GM19328 (cell line): Measurements from ENCODE around the gene CFAP91.
A peak's percentile ranks its signal among the peaks of the same experiment; 100 is the strongest.

Experiments used
- ATAC-seq: cut with Tn5 transposase; IDR thresholded peaks from one replicate; pipeline ENCODE4 v1.9.1; 2021; ENCODE audit warnings: mild to moderate bottlenecking, moderate library complexity; ENCODE audit not compliant: unreplicated experiment

CFAP91 gene

GRCh38 chr3:119702530-119703527, at the start of gene CFAP91:
TSS of gene CFAP91 (plus strand) at chr3:119703022. CDS start at chr3:119703099, 77 bp downstream.
- ATAC-seq = peak; percentile 72

DNA sequence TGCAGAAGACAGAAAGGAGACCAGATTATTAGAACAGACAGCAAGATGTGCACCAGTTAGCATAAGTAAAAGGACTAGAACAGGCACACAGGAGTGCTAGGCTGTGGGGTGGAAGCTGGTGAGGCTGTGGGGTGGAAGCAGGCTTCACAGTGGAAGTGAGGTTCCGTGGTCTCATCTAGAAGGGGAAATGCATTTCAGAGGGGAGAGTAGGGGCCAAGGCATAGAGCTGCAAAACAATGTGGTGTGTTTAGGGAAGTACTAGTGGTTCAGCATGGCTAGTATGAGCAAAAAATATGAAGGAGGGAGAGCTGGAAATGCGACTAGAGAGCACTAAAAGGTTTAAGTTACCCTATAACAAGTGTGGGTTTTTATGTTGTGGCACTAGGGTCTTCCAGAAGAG, 48.9 kb upstream of the CFAP91 start:
- ATAC-seq = no peak

DNA sequence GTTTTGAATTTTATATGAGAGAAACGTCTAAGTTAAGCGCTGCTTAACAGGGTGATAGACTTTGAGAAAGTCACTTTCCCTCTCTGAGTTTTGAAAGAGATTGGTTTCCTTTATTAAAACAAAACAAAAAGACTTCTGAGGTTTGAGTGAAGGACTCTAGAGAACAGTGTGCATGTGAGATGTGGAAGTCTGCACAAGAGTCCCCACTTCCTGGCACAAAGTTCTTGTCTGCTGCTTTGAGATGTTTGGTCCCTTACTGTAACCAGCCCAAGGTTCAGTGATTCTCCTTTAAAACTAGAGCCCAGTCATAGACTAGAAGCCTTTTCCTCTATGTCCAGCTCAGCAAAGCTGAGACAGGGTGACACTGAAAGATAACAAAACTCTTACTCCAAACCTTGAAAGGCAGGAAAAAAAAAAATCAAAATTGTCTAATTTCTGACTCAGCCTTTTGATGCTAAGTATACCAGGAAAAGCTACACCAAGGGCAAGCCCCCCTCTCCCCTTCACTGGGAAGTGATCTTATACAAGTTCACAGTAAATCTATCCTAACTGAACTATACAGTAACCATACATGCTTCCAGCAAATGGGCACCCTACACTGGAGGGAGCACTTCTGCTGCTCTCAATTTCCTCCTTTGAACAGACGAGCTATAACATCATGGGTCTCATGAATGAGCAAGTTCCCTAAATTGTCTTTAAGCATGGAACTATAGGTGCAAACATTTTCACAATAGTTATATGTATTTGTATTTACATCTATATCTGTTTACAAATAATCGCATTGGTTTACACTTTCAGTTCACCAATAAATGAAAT, 44.7 kb upstream of the CFAP91 start:
- ATAC-seq = no peak

DNA sequence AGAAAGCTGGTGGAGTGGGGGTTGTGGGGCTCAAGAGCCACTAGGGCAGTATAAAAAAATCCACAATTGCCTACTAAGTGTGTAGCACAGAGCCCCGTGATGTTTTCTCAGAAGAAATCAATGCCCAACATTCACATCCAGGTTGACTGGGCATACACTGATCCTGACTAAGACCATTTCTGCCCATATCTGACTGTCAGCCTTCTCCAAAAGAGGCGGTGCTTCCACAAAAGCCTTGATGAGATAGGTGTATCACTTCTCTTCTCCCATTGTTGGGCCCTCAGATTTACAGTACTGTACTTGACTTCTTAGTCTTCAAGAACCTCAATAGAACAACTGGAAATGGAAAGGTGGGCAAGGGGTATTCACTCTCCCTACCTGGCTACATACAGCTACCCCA, 43.8 kb upstream of the CFAP91 start:
- no peak for ATAC-seq

DNA sequence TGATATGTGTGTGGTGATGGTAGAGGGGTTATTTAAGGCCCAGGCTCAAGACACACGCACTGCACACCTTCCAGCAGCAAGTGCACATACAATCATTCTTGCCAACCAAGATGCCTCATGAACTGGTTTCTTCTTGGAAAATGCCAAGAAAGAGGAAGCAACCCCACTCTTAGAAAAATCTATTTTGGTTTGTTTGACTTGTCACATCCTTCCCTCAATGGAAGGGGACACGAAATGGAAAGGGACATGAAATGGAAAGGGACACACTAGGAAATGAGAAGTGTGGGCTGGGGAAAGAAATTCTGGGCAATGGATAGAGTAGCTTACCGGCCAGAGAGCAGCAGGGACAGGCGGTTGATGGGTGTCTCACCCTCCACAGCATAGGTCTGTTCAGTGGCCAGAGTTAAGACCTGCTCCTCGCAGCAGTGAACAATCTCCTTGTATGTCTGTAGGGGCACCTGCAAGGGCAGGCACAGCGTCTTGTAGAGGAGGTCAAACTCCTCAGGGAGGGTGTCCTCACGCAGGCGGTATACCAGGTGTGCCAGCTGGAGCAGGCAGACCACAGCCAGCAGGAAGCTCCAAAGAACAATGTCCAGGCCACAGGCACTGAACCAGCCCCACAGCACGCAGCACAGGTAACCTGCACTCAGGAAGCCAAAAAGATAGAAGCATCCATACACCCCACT, 43.1 kb upstream of the CFAP91 start:
- no peak for ATAC-seq

- ATAC-seq = no peak
Measured at GRCh38 chr3:119660474-119661440, 42.1 kb upstream of the CFAP91 start, which contains the start of gene POPDC2. TSS of gene POPDC2 (minus strand) at chr3:119660589. CDS start at chr3:119660423, 166 bp downstream.

DNA sequence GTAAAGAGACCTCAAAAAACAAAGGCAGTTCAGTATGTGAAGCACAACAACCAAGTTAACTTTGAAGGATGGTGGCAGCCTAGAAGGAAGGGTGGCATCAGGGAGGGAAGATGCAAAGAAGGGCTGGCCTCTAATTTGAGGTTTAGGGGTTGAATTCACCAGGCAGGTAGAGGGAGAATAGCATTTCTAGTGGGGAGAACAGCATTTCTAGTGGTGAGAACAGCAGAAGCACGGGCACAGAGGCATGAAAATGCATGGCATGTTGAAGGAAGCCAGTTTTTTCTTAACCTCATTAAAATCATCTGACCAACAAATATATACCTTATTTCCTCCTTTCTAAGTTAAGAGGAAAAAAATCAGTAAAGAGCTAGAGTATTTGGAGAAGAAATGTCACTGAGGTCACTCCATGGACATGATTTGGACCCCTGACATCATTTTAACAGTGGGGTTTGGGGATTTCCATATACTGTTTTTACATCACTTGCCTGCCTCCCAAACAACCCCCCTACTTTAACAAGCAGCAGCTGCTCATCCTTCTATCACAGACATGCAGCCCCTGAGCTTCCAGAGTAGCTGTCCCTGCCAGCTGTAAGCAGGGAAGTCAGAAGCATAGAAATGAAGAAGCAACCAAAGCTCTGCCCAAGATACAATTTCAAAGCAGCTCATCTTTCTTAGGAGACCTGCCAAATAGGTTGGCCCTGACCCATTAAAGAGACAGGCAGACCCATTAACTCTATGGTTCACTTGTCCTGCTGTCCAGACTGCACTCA, 40.0 kb upstream of the CFAP91 start:
- no peak for ATAC-seq

DNA sequence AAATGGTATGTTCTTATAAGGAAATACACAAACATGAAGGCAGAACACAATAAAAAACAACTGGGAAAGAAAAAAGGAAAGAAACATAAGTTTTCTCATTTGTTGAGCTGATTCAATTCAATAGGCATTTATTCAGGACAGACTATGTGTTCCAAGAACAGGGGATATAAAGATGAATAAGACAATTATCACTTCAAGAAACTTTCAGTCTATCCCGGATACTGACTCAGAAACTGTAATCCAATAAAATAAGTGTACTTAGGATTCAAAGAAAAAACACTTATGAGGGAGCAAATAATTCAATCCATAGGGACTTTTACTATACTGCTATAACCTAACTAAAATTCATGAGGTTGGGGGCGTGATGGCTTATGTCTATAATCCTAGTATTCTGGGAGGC, 38.9 kb upstream of the CFAP91 start:
- no peak for ATAC-seq

- ATAC-seq = no peak
Measured at GRCh38 chr3:119664370-119664769, 38.5 kb upstream of the CFAP91 start.

GRCh38 chr3:119664850-119665379, 37.9 kb upstream of the CFAP91 start:
- ATAC-seq = no peak

DNA sequence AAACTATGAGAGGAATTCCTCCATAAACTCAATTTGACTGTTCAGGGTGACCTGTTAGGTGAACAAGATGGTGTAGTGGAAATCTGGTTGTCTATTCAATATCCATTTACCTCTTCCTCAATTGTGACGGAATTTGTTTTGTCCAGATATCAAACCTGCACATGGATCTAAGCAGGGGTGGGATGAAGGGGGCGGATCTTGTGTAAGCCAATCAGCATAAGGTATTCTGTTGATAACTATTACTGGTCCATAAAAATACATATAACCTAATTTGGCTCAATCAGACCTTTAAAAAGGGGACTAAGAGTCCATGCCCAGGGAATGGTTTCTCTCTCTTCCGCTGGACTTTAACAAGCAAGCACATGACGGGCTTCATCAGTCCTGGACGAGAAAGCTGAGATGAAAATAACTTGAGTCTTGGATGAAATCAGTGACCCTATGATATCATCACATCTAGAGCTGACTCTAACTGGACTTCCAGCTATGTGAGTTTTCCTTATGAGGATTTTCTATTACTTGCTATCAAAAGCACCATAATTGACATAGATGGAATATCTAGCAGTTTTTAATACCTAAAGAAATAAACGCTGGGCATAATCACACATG, 36.8 kb upstream of the CFAP91 start:
- no peak for ATAC-seq

DNA sequence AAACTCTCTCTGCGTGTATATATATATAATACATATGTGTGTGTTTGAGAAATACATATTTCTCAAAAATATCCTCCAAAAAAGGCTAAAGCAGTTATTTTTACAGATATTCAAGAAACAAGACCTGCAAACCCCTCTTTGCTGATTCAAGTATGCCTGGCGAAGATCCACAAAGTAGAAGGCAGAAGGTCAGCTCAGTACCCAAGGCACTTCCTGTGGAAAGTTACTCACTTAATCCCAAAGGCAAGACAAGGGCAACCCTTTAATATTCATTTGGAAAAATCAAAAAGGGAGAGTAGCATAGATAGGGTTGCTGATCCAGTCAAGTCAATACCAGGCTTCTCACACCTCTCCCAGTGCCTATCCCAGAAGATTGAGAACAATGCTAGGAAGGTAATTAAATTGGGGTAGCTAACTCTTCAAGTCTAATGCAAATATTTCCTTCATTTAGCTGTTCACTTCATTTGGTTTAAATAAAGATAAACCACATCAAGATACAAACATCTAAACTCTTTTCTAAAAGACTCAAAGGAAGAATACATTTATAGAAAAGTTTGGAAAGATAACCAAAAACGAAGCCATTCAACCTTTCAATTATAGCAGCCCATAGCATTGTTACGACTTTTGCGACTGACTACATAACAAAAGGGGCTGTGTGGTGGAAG, 32.8 kb upstream of the CFAP91 start:
- ATAC-seq = no peak

DNA sequence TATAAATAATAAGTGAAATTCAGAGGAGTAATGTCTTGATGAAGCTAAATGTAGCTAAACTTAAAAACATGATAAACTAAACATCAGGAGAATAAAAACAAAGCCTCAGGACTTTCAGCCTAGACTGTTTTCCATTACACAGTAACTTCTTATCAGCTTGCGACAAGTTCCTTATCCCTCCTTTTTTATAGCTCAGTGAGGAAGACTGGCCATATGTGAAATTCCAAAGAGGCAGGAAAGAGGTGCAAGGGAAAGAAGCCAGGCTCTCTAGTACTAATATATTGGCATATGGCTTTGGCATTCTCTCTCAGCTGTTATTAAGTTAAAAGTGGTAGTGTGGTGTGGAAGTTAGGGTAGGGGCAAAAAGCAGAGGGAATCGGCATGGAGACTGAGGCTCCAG, 30.0 kb upstream of the CFAP91 start:
- no peak for ATAC-seq

GRCh38 chr3:119673875-119674274, 28.9 kb upstream of the CFAP91 start:
- no peak for ATAC-seq

GRCh38 chr3:119675188-119675874, 27.5 kb upstream of the CFAP91 start:
- no peak for ATAC-seq

GRCh38 chr3:119676020-119676419, 26.8 kb upstream of the CFAP91 start:
- ATAC-seq = no peak
